OCI-LY7 (cell line): Measurements from ENCODE around the gene C12orf75.

Experiments
- CTCF ChIP-seq: fragments of 200-600 bp; sonication (generic); conservative IDR thresholded peaks from 2 replicates; pipeline ENCODE4 v1.5.1; 2014; ENCODE audit warnings: mild to moderate bottlenecking, antibody characterized with exemption, low read length, moderate library complexity, mixed read lengths
- EZH2phosphoT487 ChIP-seq: fragments of 200-600 bp; sonication (generic); IDR thresholded peaks from 2 replicates; pipeline ENCODE4 v1.6.1; 2018; ENCODE audit warnings: low read depth, borderline replicate concordance, mild to moderate bottlenecking, mixed run types, antibody characterized with exemption, low read length, moderate library complexity, mixed read lengths

GRCh38 chr12:105419606-105420005 lies 89.1 kb downstream of the C12orf75 start:
- TF ChIP-seq CTCF (no peak), EZH2phosphoT487 (no peak)
